ENCODE results near the gene HAPSTR1.

DNA sequence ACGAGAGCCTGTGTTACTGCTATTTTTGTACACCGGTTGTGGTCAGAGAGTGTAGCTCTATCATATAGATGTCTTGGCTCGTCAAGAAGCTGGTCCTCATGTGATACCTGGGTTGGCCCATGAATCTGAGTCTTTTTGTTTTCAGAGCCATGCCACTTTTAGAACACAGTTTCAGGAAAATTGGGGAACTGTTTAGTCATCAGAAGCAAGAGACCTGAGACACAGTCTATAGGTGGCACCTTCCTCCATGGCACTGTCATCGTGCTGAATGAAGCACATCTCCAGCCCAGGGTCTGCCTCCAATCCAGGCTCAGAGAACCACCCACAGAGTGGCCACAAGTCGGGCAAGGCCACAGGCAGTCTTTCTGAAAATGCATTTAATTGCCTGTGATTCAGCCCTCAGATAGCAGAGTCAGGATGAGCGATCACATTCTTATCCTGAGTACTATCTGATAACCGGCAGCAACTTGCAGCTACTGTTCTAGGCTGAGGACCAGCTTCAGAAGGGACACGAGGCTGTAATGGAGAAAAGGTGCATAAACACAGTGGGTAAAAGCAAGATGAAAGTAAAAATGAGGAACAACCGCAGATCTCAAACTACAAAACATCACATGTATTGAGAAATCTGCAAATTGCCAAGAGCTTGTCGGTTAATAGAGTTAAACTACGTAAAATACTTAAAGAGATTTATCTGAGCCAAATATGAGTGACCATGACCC is 14.2 kb upstream of the HAPSTR1 start:
- TF ChIP-seq POLR2AphosphoS5 (IDR thresholded peaks at IDR 0.05; ENCODE audit: insufficient read depth, low read depth, low read length) = no peak
- TF ChIP-seq, protein P1, sequence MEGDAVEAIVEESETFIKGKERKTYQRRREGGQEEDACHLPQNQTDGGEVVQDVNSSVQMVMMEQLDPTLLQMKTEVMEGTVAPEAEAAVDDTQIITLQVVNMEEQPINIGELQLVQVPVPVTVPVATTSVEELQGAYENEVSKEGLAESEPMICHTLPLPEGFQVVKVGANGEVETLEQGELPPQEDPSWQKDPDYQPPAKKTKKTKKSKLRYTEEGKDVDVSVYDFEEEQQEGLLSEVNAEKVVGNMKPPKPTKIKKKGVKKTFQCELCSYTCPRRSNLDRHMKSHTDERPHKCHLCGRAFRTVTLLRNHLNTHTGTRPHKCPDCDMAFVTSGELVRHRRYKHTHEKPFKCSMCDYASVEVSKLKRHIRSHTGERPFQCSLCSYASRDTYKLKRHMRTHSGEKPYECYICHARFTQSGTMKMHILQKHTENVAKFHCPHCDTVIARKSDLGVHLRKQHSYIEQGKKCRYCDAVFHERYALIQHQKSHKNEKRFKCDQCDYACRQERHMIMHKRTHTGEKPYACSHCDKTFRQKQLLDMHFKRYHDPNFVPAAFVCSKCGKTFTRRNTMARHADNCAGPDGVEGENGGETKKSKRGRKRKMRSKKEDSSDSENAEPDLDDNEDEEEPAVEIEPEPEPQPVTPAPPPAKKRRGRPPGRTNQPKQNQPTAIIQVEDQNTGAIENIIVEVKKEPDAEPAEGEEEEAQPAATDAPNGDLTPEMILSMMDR (IDR thresholded peaks at IDR 0.05; ENCODE audit: extremely low read depth in 1 of 2, insufficient read depth in 1 of 2, low read depth in 1 of 2, low read length in 2 of 2) = no peak
- TF ChIP-seq, protein P2, sequence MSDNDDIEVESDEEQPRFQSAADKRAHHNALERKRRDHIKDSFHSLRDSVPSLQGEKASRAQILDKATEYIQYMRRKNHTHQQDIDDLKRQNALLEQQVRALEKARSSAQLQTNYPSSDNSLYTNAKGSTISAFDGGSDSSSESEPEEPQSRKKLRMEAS (IDR thresholded peaks at IDR 0.05; ENCODE audit: insufficient read depth, insufficient read length) = no peak
- no peak for TF ChIP-seq EZH2 (IDR thresholded peaks at IDR 0.05; ENCODE audit: borderline replicate concordance, low read depth, low read length, severe bottlenecking)
- TF ChIP-seq POLR2A (IDR thresholded peaks at IDR 0.05; ENCODE audit: low read depth, low read length) = no peak
- TF ChIP-seq MYC (IDR thresholded peaks at IDR 0.05; ENCODE audit: low read depth, low read length) = no peak
- no peak for TF ChIP-seq FOS (IDR thresholded peaks at IDR 0.05; ENCODE audit: borderline replicate concordance, insufficient read depth, low read length)
